ENCODE results near the gene ADAMTSL1.

Gene ADAMTSL1

DNA sequence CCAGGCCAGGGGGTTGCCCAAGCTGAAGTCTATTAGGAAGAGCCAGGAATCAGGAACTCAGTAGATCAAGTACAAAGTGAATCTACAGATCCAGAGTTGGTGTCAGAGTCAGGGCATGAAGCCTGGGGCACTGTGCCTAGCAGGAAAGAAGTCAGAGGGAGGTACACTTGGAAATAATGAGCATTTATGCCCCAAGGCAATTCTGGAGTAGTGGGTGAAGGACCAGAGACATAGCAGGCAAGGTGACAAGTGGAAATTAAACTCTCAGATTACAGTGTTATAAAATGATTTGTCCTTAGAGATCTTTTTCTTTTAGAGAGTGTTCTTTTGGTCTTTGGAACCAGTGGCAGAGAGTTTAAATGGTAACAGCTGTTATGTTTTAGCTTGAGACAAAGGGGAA is 138.0 kb downstream of the ADAMTSL1 start:
- DNase-seq = no peak

DNA sequence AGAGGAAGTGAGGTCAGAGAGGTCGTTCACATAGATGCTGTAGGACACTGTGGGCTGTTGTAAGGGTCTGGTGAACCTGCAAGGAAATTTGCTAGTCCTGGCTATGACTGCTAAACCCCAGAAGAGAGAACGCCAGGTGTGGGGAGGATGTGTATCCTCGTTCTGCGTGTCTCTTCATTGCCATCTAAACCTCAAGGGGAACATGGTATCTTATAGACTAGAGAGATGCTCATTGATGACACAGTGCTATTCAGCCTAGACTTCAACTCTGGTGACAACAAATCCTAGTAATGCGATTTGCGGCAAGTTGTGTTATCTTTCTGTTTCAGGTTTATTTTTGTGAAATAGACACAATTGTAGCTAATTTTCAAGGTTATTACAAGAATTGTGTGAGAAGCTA is 140.2 kb downstream of the ADAMTSL1 start:
- no peak for DNase-seq

DNA sequence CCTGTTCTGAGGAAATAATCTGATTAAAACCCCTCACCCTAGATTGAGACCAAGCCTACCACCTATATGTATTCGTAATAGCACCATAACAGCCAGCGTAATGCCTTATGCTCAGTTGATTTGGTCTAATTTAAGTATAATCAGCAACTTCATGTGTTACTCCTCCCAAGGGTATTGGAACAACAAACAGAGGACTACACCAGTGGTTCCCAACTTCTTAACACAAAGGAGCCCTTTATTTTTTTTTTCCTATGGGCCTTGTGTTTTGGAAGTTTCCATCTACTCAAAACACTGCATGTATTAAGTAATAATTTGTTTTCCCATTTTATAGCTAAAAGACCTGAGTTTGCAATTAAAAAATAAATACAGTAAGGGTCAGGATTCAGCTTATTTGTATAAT is 140.7 kb downstream of the ADAMTSL1 start:
- DNase-seq = no peak

DNA sequence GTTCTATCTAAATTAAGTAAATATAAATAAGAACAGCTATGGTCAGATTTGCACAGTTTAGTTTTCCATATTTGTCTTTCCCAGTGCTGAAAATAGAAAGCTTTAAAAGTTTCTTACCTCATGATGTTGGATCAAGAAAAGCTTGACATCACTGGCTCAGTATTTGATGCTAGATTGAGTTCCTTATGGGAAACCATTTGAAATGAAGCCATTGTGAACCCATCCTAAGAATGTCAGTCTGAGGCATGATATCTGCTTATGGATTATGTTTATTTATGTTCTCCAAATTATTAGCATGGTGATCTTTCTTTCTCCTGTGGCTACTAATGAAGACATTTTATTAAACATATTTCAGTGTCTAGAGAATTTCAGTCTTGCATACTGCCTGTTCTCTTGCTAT is 143.0 kb downstream of the ADAMTSL1 start:
- DNase-seq = no peak

- DNase-seq = no peak
Measured at GRCh38 chr9:18617759-18618158, 143.8 kb downstream of the ADAMTSL1 start.

DNA sequence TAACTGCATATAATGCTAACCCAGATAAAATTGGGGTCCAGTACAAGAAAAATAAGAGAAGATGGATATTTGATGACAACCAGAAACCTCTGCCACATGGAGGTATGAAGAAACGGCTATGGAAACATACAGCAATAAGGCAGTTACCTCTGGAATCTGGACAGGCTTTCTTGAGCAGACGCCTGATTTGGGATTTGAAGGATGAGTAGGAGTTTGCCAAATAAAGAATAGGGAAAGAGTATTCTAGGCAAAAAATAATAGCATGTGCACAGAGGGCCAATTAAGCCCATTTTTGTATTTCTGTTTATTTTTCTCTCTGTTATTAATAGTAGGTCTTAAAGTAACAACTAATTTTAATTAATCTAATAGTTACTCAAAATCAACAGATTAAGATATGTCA is 144.9 kb downstream of the ADAMTSL1 start:
- no peak for DNase-seq

DNA sequence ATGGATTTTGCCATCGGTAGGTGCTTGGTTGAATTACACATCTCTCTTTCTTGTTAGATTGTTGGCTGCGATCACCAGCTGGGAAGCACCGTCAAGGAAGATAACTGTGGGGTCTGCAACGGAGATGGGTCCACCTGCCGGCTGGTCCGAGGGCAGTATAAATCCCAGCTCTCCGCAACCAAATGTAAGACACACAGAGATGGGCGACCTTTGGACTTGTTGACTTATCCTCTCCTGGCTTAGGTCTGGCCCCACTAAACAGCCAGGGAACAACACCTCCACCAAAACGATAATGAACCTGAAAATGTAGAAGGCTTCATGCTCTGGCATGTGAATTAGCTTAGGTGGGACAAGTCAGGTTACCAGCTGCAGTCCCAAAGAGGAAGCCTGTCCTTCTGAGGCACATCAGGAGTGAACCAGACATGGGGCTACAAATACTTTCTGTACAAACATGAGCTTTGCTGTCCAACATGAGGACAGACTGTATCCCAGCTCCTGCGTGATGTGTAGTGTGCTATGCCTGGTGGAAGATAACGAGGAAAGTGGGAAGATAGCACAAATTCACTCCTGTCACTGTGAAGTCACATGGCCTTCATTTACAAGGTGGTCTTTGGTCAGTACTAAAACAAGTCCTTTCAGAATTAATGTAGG is 148.4 kb downstream of the ADAMTSL1 start:
- no peak for DNase-seq

DNA sequence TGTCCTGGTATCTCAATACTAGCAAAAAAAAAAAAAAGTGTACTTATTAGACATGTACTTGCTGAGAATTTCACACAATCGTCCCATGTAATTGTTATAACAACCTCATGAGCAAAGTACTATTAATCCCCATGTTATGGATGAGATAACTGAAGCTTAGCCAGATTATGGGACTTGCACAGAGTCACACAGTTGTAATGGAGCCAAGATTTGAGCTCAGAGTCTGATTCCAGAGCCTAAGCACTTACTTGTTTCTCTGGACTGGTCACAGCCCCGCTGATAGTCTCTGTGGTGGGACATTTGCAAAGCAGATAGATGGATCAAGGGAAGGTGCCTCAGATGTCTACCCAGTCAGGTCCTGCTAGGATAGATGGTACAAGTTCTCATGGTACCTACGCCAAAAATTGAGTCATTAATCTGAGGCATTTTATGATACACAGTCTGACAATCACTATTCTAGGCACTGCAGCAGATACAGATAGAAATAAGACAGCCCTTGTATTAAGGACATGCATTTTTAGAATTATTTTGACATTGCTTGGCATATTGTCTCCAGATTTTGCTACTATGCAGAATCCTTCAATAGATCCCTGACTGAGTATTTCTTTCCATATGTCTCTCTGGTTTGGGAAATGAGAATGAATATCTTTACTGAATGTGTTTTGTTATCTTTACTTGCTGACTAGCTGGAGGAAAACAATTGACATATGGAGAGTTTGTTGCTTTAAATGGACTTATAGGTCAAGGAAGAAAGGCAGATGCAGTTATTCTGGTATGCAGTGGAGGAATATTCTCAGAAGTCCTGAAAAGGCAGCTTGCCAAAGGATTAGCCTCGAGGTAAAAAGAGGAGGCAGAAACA is 149.5 kb downstream of the ADAMTSL1 start:
- no peak for DNase-seq

DNA sequence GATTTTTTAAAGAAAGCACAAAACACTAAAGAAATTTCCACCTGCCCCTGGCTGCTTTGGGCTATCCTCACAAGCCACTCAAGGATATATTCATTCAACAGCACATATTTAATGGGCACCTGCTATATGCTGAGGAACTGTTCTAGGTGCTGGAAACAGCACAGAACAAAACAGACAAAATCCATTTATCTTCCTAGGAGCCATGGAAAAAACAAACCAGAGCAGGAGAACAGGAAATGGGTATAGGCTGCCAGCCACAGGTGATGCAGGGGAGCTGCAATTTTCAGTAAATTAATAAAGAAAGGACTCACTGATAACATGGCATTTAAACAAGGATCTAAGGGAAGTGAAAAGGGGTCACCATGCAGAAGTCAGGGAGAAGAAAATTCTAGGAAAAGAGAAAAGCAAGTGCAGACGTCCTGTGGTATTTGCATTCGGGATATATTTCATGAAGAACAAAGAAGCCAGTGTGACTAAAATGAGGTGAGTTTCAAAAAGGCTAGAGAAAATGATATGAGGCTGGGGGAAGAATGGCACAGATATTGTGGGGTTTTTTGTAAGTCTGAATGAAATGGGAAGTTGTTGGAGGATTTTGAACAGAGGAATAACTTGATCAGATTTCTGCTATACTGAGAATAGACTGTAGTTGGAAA is 152.2 kb downstream of the ADAMTSL1 start:
- no peak for DNase-seq

- DNase-seq = no peak
Measured at GRCh38 chr9:18629136-18629535, 155.2 kb downstream of the ADAMTSL1 start.

GRCh38 chr9:18632632-18633403 is 158.9 kb downstream of the ADAMTSL1 start:
- DNase-seq = no peak

- DNase-seq = no peak
Measured at GRCh38 chr9:18636781-18637180, 162.8 kb downstream of the ADAMTSL1 start.

DNA sequence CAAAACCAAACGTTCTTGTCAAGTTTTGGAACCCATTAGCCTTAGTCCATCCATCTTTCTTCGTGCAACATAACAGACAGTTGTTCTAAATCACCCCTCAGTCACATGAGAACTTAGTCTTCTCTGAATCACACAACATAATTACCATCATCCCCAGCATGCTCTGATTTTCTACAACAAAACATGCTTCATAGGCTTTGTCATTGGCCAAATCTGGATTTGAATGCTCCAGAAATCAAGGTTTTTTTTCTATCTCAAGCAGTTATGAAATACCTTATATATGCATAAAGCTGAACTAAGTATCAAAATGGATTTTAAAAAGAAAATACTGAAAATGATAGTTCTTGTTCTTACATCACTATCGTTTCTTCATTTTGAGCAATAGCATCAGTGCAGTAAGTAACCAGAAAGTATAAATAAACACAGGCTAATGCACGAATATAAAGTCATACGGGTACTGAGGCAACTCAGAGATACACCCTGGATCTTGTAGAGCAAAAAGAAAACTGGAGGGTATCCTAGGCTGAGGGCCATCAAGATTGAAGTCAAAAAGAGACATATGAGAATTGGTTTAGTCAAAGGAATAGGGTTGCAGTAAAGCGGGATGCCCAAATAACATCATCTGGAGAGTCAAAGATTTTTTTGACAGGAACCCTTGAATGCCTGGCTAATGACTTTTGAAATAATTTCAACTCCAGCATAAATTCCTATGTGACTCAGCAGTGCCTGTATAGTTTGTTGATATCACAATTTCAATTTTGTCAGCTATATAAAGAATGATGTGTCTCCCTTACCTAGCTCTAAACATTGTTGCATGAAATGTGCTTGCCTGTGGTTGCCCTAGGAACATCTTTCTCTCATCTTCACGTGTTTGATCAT is 164.7 kb downstream of the ADAMTSL1 start:
- no peak for DNase-seq

GRCh38 chr9:18639911-18640310 is 166.0 kb downstream of the ADAMTSL1 start:
- DNase-seq = no peak

- DNase-seq = no peak
Measured at GRCh38 chr9:18658804-18659705, 185.1 kb downstream of the ADAMTSL1 start.

- no peak for DNase-seq
Measured at GRCh38 chr9:18660001-18660400, 186.0 kb downstream of the ADAMTSL1 start.

DNA sequence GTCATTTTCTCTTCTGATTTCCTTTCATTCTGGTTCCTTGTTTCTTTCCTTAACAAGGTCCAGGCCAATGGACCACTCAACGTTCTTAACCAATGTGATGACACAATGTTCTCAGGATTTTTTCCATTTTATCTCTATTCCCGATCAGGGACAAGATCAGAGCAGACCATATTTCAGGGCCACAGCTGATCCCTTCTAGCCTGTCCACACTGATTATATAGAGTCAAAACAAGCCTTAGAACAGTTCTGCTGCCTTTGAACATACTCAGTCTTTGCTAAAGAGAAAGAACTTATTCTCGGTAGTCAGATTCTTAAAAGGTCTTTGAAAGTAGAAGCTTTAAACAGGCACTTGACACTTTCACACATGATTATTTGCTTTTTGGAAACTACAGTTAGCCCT is 188.4 kb downstream of the ADAMTSL1 start:
- DNase-seq = no peak

GRCh38 chr9:18665947-18666346 is 192.0 kb downstream of the ADAMTSL1 start:
- no peak for DNase-seq

DNA sequence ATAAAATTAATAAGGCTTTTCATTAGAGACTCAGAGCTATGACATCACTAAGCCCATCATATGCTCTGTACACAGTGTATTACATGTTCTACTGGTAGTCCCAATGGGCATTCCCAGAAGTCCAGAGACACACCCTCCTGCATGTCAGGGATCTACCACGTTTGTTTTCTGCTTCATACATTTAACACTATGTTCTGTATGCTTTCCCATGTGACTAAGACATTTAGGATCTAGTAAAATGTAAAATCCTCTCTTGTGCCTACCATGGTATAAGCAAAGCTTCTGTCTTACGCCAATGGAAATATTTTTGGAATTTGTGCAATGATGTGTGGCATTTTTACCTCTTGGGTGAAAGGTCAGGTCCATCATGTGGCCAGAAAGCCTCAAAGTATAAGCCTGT is 192.4 kb downstream of the ADAMTSL1 start:
- no peak for DNase-seq

DNA sequence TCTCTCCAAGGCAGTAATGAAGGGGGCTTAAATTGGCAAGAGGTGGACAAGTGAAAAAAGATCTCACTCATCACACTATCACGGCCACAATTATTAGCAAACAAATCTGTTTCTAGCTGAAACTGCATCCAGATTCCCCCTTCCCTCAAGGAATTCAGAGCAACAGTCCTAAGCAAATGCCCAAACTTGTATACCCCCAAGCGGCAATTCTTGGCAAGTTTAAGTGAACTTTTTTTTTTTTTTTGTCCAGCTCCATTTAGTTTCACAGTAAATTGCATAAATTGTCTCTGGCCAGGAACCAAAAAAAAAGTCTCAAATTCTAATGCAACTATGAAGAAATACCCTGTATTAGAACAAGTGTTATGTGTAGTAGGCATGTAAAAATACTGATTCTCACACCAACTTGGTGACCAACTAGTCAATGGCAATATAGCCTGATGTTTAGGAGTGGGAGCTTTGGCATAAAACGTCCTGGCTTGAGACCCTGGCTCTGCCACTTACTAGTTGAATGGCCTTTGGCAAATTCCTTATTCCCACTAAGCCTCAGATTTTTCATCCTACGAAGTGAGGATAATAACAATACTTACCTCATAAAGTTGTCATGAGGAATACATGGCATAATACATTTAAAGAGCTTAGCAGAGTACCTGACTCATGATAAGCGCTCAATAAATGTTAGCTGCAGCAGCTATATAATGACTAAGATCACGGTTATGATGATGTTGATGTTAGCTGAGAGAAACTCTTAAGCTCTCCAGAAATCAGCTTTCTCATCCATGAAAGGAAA is 193.2 kb downstream of the ADAMTSL1 start:
- no peak for DNase-seq

Data from effector CD4-positive, alpha-beta T cell (primary cell).